GM23338 (cell line): ENCODE data around the gene SFMBT2. TPM values are rescaled to one million over a fixed set of nuclear protein-coding genes. Genes with fewer than 3 reads are reported as not detected.

Source experiments
- ATAC-seq: fragments of 200-7000 bp; cut with Tn5 transposase; 3 replicates; pipeline ENCODE4 v1.9.1; 2020
- DNase-seq: peaks from one replicate; pipeline ENCODE4 v3.0.0-alpha.2; 2015; ENCODE audit warnings: low spot score
- H2AFZ ChIP-seq: fragments of 200-600 bp; sonication (generic); 2 replicates; pipeline ENCODE4 v1.8.0; 2016; ENCODE audit warnings: antibody characterized with exemption, mild to moderate bottlenecking, moderate library complexity
- H3F3A ChIP-seq: fragments of 200-600 bp; sonication (generic); replicated peaks from 2 replicates; pipeline ENCODE4 v1.8.0; 2017; ENCODE audit warnings: antibody characterized with exemption, mixed run types, low read depth
- H3K27ac ChIP-seq: fragments of 200-600 bp; sonication (generic); 2 replicates; pipeline ENCODE4 v1.6.1; 2016; ENCODE audit warnings: low read depth
- H3K27me3 ChIP-seq: fragments of 200-600 bp; sonication (generic); 2 replicates; pipeline ENCODE4 v1.8.0; 2016; ENCODE audit warnings: mild to moderate bottlenecking, mixed run types, moderate library complexity; ENCODE audit not compliant: insufficient read depth
- H3K36me3 ChIP-seq: fragments of 200-600 bp; sonication (generic); 2 replicates; pipeline ENCODE4 v1.8.0; 2016; ENCODE audit warnings: mild to moderate bottlenecking; ENCODE audit not compliant: insufficient read depth
- H3K4me1 ChIP-seq: fragments of 200-600 bp; sonication (generic); 2 replicates; pipeline ENCODE4 v1.8.0; 2016; ENCODE audit warnings: mild to moderate bottlenecking, moderate library complexity; ENCODE audit not compliant: insufficient read depth
- H3K4me2 ChIP-seq: fragments of 200-600 bp; sonication (generic); 2 replicates; pipeline ENCODE4 v1.7.1; 2017; ENCODE audit warnings: mixed run types
- H3K4me3 ChIP-seq: fragments of 200-600 bp; sonication (generic); 2 replicates; pipeline ENCODE4 v1.6.1; 2016; ENCODE audit warnings: mixed run types
- H3K79me2 ChIP-seq: fragments of 200-600 bp; sonication (generic); replicated peaks from 2 replicates; pipeline ENCODE4 v1.8.0; 2017; ENCODE audit warnings: mild to moderate bottlenecking; ENCODE audit not compliant: insufficient read depth
- H3K9me2 ChIP-seq: fragments of 200-600 bp; sonication (generic); 2 replicates; pipeline ENCODE4 v1.8.0; 2017; ENCODE audit not compliant: insufficient read depth
- H4K20me1 ChIP-seq: fragments of 200-600 bp; sonication (generic); replicated peaks from 2 replicates; pipeline ENCODE4 v1.8.0; 2017; ENCODE audit warnings: mild to moderate bottlenecking; ENCODE audit not compliant: insufficient read depth
- H3K27ac Mint-ChIP-seq: 2 replicates; pipeline ENCODE4 v1.8.0; 2020; ENCODE audit warnings: inconsistent platforms, mild to moderate bottlenecking, moderate library complexity, mixed read lengths
- H3K27me3 Mint-ChIP-seq: 3 replicates; pipeline ENCODE4 v1.8.0; 2022; ENCODE audit warnings: low read depth, mild to moderate bottlenecking, moderate library complexity, mixed read lengths, inconsistent platforms; ENCODE audit not compliant: insufficient read depth, poor library complexity
- H3K36me3 Mint-ChIP-seq: 3 replicates; pipeline ENCODE4 v1.8.0; 2021; ENCODE audit warnings: low read depth, mild to moderate bottlenecking, inconsistent platforms, moderate library complexity, mixed read lengths
- H3K4me1 Mint-ChIP-seq: 3 replicates; pipeline ENCODE4 v1.8.0; 2020; ENCODE audit warnings: mild to moderate bottlenecking, inconsistent platforms, mixed read lengths
- H3K4me3 Mint-ChIP-seq: 3 replicates; pipeline ENCODE4 v1.8.0; 2021; ENCODE audit warnings: moderate library complexity, mild to moderate bottlenecking, inconsistent platforms, mixed read lengths
- H3K9me3 Mint-ChIP-seq: 3 replicates; pipeline ENCODE4 v1.8.0; 2020; ENCODE audit warnings: moderate library complexity, mild to moderate bottlenecking, inconsistent platforms, mixed read lengths
- CREB1 ChIP-seq: fragments of 250-450 bp; sonication (Bioruptor Pico); IDR thresholded peaks from 2 replicates; pipeline ENCODE4 v1.5.0; 2020; ENCODE audit warnings: low read depth, mild to moderate bottlenecking, moderate library complexity
- CTCF ChIP-seq, 2 experiments: fragments of 200-600 bp in 1 of 2; sonication (generic) in 1 of 2; conservative IDR thresholded peaks; 2 replicates each; pipeline versions ENCODE4 v1.5.1 to v1.6.1; 2016 to 2017; ENCODE audit warnings: antibody characterized with exemption in 2 of 2, low read depth in 2 of 2, mild to moderate bottlenecking in 2 of 2, moderate library complexity in 1 of 2
- EZH2 ChIP-seq: fragments of 200-600 bp; sonication (generic); IDR thresholded peaks from one replicate; pipeline ENCODE4 v1.8.0; 2017; ENCODE audit warnings: antibody characterized with exemption, mild to moderate bottlenecking, low read depth; ENCODE audit not compliant: unreplicated experiment
- JUNB ChIP-seq: IDR thresholded peaks from one replicate; pipeline ENCODE4 v1.6.1; 2016; ENCODE audit warnings: antibody characterized with exemption; ENCODE audit not compliant: unreplicated experiment
- NANOG ChIP-seq: IDR thresholded peaks from 2 replicates; pipeline ENCODE4 v1.6.1; 2016; ENCODE audit warnings: antibody characterized with exemption, borderline replicate concordance
- POLR2AphosphoS5 ChIP-seq: IDR thresholded peaks from 2 replicates; pipeline ENCODE4 v1.6.1; 2016; ENCODE audit warnings: antibody characterized with exemption, low read depth
- REST ChIP-seq: IDR thresholded peaks from one replicate; pipeline ENCODE4 v1.6.1; 2018; ENCODE audit warnings: antibody characterized with exemption; ENCODE audit not compliant: unreplicated experiment
- STAT1 ChIP-seq: IDR thresholded peaks from one replicate; pipeline ENCODE4 v1.6.1; 2016; ENCODE audit warnings: antibody characterized with exemption; ENCODE audit not compliant: unreplicated experiment
- ZNF114 ChIP-seq: fragments of 250-450 bp; sonication (Bioruptor Pico); IDR thresholded peaks from 2 replicates; pipeline ENCODE4 v1.5.0; 2020; ENCODE audit warnings: mild to moderate bottlenecking, moderate library complexity
- ZNF331 ChIP-seq: fragments of 250-450 bp; sonication (Bioruptor Pico); IDR thresholded peaks from 2 replicates; pipeline ENCODE4 v1.5.0; 2020; ENCODE audit warnings: low read depth, mild to moderate bottlenecking, moderate library complexity
- ZNF462 ChIP-seq: fragments of 250-450 bp; sonication (Bioruptor Pico); IDR thresholded peaks from 2 replicates; pipeline ENCODE4 v1.5.0; 2020; ENCODE audit warnings: mild to moderate bottlenecking, moderate library complexity
- polyA plus RNA-seq: library from polyadenylated mRNA; unstranded; fragments of >200 nt; fragmentation: Nextera tagmentation; extraction: Ambion mirVana; gene quantifications from 2 replicates; pipeline ENCODE4 v1.2.1, GENCODE V29; 2016
- total RNA-seq: library from RNA; depleted of rRNA; stranded (reverse); fragments of >200 nt; shearing (Covaris generic); gene quantifications from 2 replicates; pipeline ENCODE4 v1.2.3, GENCODE V29; 2014

The SFMBT2 gene
- total and polyA plus RNA-seq, 2 experiments from 2014 or later: 2.7 to 6.7 TPM

DNA sequence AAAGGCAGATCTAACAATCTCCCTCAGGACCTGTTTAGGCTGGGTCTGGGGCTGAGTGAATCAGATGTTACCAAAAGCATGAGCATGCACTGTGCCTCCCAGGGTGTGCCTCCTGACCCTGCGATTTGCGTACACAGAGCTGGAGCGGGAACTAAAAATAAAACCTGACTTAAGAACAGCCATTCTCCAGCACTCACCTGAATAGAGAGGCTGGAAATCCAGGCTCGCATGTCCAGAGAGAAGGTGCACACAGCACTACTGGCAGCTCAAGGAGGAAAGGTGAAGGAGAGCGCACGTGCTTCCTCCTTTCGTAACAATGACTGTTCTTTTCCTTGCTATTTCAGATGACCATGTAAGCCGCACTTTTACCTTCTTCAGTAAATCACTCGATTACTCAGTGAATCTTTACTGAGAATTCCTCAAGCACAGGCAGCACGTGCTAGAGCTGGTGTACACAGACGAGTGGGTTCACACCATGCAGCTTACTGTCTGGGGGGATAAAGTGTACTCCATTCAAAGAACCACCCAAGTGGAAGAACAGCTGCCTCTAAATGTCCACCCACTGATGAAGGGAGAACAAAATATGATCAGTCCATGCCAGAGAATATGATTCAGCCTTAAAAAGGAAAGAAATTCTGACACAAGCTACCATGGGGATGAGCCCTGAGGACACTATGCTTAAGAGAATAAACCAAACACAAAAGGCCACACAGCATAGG lies 45.6 kb downstream of the SFMBT2 start:
- TF ChIP-seq ZNF462 (CRISPR knock-in tag) (no peak), STAT1 (no peak), CREB1 (no peak), NANOG (no peak), JUNB (no peak), EZH2 (no peak), ZNF114 (CRISPR knock-in tag) (no peak), REST (no peak), ZNF331 (no peak), POLR2AphosphoS5 (no peak), CTCF (conservative IDR thresholded peaks at IDR 0.05; ENCODE audit: low read depth in 2 of 2) (no peak)
- Histone ChIP-seq H3K27me3 (no peaks in the 10 kb centered on the region), H2AFZ (no peak overlapping the region), H3K27ac (no peak overlapping the region), H4K20me1 (no peaks in the 10 kb centered on the region; the same call in 1 of the 2 replicates), H3K36me3 (peaks cover 20% of the 10 kb centered on the region), H3K4me1 (peaks cover 21% of the 10 kb centered on the region; the same call in 1 of the 2 replicates), H3K4me2 (peak overlapping the region; percentile 23; the same call in 1 of the 2 replicates), H3F3A (no peaks in the 10 kb centered on the region), H3K4me3 (no peak overlapping the region), H3K79me2 (peaks cover 5% of the 10 kb centered on the region; the same call in 1 of the 2 replicates), H3K9me2 (no peaks in the 10 kb centered on the region)
- no peak overlapping the region for H3K4me3 Mint-ChIP-seq
- H3K4me1 Mint-ChIP-seq: peaks cover 15% of the 10 kb centered on the region
- peaks cover 34% of the 10 kb centered on the region for H3K9me3 Mint-ChIP-seq
- peaks cover 4% of the 10 kb centered on the region for H3K27me3 Mint-ChIP-seq
- no peak for ATAC-seq
- no peak for DNase-seq
- peaks cover 39% of the 10 kb centered on the region for H3K36me3 Mint-ChIP-seq
- peak overlapping the region; percentile 16; the same call in 1 of the 2 replicates for H3K27ac Mint-ChIP-seq
